Measurements from ENCODE around the gene KCNQ1OT1. TPM values are rescaled to one million over a fixed set of nuclear protein-coding genes. Genes with fewer than 3 reads are reported as not detected.
A peak's percentile ranks its signal among the peaks of the same experiment; 100 is the strongest.

Gene KCNQ1OT1
- total RNA-seq, 1 donor from 2014 or later, result 0.33 TPM

GRCh38 chr11:2655834-2656622 is 43.8 kb downstream of the KCNQ1OT1 start:
- H3K36me3 ChIP-seq, result peaks cover 8% of the 10 kb centered on the region
- peaks cover 26% of the 10 kb centered on the region for H3K4me1 ChIP-seq
- TF ChIP-seq CTCF (IDR thresholded peaks at IDR 0.05; ENCODE audit: borderline replicate concordance), result no peak
- H3K27me3 ChIP-seq (ENCODE audit: low read depth), result no peaks in the 10 kb centered on the region
- no peak overlapping the region for H3K27ac ChIP-seq (replicated peaks)
- no peak overlapping the region for H3K4me3 ChIP-seq
- intact Hi-C loops (cut with micrococcal nuclease), result no loop called here
- peaks cover 99% of the 10 kb centered on the region for H3K9me3 ChIP-seq (replicated peaks)
- no peak for DNase-seq

GRCh38 chr11:2655016-2655719 is 44.6 kb downstream of the KCNQ1OT1 start:
- peaks cover 4% of the 10 kb centered on the region for H3K36me3 ChIP-seq
- no peak overlapping the region for H3K27ac ChIP-seq (replicated peaks)
- no peak for DNase-seq
- intact Hi-C loops (cut with micrococcal nuclease), result no loop called here
- H3K4me1 ChIP-seq, result peaks cover 26% of the 10 kb centered on the region
- no peak for TF ChIP-seq CTCF (IDR thresholded peaks at IDR 0.05; ENCODE audit: borderline replicate concordance)
- H3K27me3 ChIP-seq (ENCODE audit: low read depth), result no peaks in the 10 kb centered on the region
- H3K4me3 ChIP-seq, result no peak overlapping the region
- H3K9me3 ChIP-seq (replicated peaks), result peaks cover 99% of the 10 kb centered on the region

DNA sequence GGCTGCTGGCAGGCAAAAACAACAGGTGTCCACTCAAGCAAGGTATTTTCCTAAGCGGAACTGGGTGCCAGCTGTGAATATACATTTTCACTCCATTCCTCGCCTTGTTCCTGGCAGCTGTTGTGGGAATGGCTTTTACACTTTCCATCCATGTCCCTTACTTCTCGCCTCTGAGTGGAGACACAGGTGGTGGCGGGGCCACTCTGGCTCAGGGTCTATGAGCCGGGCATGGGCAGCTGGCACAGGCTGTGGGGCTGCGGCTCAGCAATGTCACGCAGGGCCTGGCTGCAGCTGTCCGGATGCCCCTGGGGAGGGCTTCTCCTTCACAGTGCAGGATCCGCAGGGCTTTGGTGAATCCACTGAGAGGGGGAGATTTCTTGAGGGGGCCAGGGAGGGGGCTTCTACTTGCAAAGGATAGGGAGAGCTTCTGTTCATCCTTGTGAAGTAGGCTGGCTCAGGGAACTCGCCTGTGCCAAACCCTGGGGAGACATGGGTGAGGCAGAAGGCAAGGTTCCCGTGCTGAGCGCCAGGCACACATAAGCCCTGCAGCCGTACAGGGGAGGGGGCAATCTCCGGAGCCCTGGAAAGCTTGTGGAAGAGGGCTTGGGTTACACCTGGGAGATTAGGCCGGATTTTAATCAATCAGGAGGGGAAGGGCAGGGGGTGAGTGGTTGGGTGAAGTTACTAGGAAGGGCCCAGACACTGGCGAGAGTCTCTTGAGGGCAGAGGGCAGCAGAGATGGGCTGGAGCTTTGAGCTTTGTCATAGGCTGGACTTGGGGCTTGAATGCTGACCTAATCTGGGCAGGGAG is 45.7 kb downstream of the KCNQ1OT1 start:
- no peak for TF ChIP-seq CTCF (IDR thresholded peaks at IDR 0.05; ENCODE audit: borderline replicate concordance)
- Histone ChIP-seq H3K36me3 (no peaks in the 10 kb centered on the region), H3K27ac (replicated peaks) (no peak overlapping the region), H3K9me3 (replicated peaks) (peaks cover 99% of the 10 kb centered on the region), H3K4me1 (peaks cover 23% of the 10 kb centered on the region), H3K27me3 (ENCODE audit: low read depth) (no peaks in the 10 kb centered on the region), H3K4me3 (no peak overlapping the region)
- intact Hi-C loops (cut with micrococcal nuclease), result no loop called here
- no peak for DNase-seq

- DNase-seq, result no peak
- H3K36me3 ChIP-seq, result no peaks in the 10 kb centered on the region
- peaks cover 99% of the 10 kb centered on the region for H3K9me3 ChIP-seq (replicated peaks)
- intact Hi-C loops (cut with micrococcal nuclease), result no loop called here
- no peak overlapping the region for H3K4me3 ChIP-seq
- no peak overlapping the region for H3K27ac ChIP-seq (replicated peaks)
- peaks cover 14% of the 10 kb centered on the region for H3K4me1 ChIP-seq
- no peaks in the 10 kb centered on the region for H3K27me3 ChIP-seq (ENCODE audit: low read depth)
- TF ChIP-seq CTCF (IDR thresholded peaks at IDR 0.05; ENCODE audit: borderline replicate concordance), result no peak
Measured at GRCh38 chr11:2653198-2653551, 46.6 kb downstream of the KCNQ1OT1 start.

DNA sequence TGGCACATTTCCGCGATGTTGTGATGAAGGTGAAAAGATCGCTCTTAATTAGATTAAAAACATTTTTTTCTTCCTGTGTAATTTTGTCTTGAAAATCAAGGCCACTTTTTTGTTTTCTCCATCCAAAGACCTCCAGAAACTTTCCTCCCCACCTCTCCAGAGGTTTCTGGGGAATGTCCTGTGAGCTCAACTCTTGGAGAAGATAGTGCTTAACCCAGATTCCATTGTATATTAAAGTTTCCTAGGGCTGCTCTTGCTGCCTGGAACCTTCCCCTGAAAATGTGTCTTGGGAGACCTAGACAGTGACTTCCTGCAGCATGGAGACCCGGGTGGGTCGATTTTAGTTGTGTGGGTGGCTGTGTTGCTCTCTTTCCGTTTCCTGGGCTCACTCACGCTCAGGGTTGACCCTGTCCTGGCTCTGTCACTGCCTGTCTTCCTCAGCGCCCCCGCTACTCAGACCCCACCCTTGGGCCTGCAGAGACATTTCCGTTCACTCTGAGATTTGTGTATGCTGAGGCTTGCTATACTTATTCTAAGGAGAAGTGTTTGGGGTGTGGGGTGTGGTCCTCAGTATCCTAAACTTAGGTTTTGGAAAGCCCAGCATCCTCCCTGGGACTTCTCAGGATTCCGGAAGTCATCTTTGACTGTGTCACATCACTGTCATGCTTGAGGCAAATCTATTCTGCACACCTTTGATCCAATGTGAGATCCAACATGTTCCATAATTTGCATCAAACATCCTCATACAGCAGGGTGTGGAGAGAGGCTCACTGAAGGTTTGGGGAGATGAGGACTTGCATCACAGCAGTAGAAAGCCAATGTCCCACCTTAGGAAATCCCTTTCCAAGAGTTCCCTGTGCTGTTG is 47.2 kb downstream of the KCNQ1OT1 start:
- Histone ChIP-seq H3K4me3 (no peak overlapping the region), H3K27ac (replicated peaks) (peak overlapping the region; percentile 52), H3K27me3 (ENCODE audit: low read depth) (no peaks in the 10 kb centered on the region), H3K4me1 (peaks cover 10% of the 10 kb centered on the region), H3K36me3 (no peaks in the 10 kb centered on the region), H3K9me3 (replicated peaks) (peaks cover 99% of the 10 kb centered on the region)
- intact Hi-C loops (cut with micrococcal nuclease), result no loop called here
- TF ChIP-seq CTCF (IDR thresholded peaks at IDR 0.05; ENCODE audit: borderline replicate concordance), result no peak
- DNase-seq, result no peak
